BJ (cell line): Measurements from ENCODE around the gene MON1B. TPM values are rescaled to one million over a fixed set of nuclear protein-coding genes. Genes with fewer than 3 reads are reported as not detected.

Source experiments
- CTCF ChIA-PET: fragments of 350-600 bp; formaldehyde crosslinking; extraction: SDS; loops from one replicate; lab custom pipeline; 2021; ENCODE audit warnings: antibody characterized with exemption, inconsistent platforms; lab: Yijun Ruan, JAX
- POLR2A ChIA-PET: fragments of 300-600 bp; sonication (Branson Sonifier 250); formaldehyde crosslinking; extraction: SDS; loops from one replicate; lab custom pipeline; 2021; ENCODE audit warnings: antibody characterized with exemption; lab: Charles Lee
- DNase-seq: peaks from one replicate; pipeline ENCODE4 v3.0.0-alpha.2; 2011; ENCODE audit warnings: low read depth
- H3K27me3 ChIP-seq: 2 replicates; pipeline ENCODE4 v1.6.0; 2011; ENCODE audit warnings: low read length; ENCODE audit not compliant: control insufficient read depth, insufficient read depth
- H3K36me3 ChIP-seq: 2 replicates; pipeline ENCODE4 v1.5.1; 2011; ENCODE audit warnings: low read length; ENCODE audit not compliant: control insufficient read depth, insufficient read depth
- H3K4me3 ChIP-seq: 2 replicates; pipeline ENCODE4 v1.5.1; 2011; ENCODE audit warnings: low read depth, mild to moderate bottlenecking, control low read depth, low read length
- polyA plus RNA-seq: library from polyadenylated mRNA; depleted of rRNA; stranded (reverse); fragments of >200 nt; gene quantifications from 2 replicates; pipeline ENCODE4 v1.2.3, GENCODE V29; 2011
- TF ChIP-seq, protein P1 (sequence below): IDR thresholded peaks from 2 replicates; pipeline ENCODE4 v1.5.1; 2011; ENCODE audit warnings: low read depth, mild to moderate bottlenecking, control low read depth, inconsistent platforms, low read length, moderate library complexity; ENCODE audit not compliant: insufficient read depth

MON1B gene
- polyA plus RNA-seq, 1 experiment = 17.3 TPM

GRCh38 chr16:77190190-77190477 lies 856 bp upstream of the MON1B start:
- H3K27me3 ChIP-seq = no peaks in the 10 kb centered on the region
- peak overlapping the region; percentile 84 for H3K4me3 ChIP-seq
- POLR2A ChIA-PET = no interaction called here
- H3K36me3 ChIP-seq = peaks cover 8% of the 10 kb centered on the region
- CTCF ChIA-PET = interaction anchor here (0.8 to 2.3 kb wide), 3 partner anchors 8 to 19 kb away, joined by 3 to 8 read pairs (median 4); no protein-coding TSS in a partner anchor
- DNase-seq = no peak
- TF ChIP-seq, protein P1, sequence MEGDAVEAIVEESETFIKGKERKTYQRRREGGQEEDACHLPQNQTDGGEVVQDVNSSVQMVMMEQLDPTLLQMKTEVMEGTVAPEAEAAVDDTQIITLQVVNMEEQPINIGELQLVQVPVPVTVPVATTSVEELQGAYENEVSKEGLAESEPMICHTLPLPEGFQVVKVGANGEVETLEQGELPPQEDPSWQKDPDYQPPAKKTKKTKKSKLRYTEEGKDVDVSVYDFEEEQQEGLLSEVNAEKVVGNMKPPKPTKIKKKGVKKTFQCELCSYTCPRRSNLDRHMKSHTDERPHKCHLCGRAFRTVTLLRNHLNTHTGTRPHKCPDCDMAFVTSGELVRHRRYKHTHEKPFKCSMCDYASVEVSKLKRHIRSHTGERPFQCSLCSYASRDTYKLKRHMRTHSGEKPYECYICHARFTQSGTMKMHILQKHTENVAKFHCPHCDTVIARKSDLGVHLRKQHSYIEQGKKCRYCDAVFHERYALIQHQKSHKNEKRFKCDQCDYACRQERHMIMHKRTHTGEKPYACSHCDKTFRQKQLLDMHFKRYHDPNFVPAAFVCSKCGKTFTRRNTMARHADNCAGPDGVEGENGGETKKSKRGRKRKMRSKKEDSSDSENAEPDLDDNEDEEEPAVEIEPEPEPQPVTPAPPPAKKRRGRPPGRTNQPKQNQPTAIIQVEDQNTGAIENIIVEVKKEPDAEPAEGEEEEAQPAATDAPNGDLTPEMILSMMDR = no peak

- no peak for DNase-seq
- H3K36me3 ChIP-seq = peaks cover 14% of the 10 kb centered on the region
- TF ChIP-seq, protein P1 = no peak
- CTCF ChIA-PET = no interaction called here
- H3K4me3 ChIP-seq = peak overlapping the region; percentile 84
- POLR2A ChIA-PET = interaction anchor here (0.9 kb wide), 1 partner anchor 1543 kb away, joined by 3 read pairs; no protein-coding TSS in a partner anchor
- H3K27me3 ChIP-seq = no peaks in the 10 kb centered on the region
Measured at GRCh38 chr16:77191259-77191969, 424 bp downstream of the MON1B start.

DNA sequence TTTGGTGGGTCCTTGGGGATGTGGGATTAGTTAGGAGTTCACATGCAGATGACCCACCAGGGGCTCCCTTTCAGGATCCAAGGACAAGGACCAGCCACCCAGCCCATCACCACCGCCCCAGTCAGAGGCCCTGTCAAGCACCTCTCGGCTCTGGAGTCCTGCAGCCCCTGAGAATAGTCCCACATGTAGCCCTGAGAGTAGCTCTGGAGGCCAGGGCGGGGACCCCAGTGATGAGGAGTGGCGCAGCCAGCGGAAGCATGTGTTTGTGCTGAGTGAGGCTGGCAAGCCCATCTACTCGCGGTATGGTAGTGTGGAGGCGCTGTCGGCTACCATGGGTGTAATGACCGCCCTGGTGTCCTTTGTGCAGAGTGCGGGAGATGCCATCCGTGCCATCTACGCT lies 2.4 kb downstream of the MON1B start:
- ChIA-PET POLR2A (no interaction called here), CTCF (interaction anchor here (0.9 kb wide), 1 partner anchor 48 kb away, joined by 4 read pairs; no protein-coding TSS in a partner anchor)
- no peak for DNase-seq
- H3K36me3 ChIP-seq = peaks cover 15% of the 10 kb centered on the region
- H3K27me3 ChIP-seq = no peaks in the 10 kb centered on the region
- no peak overlapping the region for H3K4me3 ChIP-seq
- TF ChIP-seq, protein P1 = no peak

DNA sequence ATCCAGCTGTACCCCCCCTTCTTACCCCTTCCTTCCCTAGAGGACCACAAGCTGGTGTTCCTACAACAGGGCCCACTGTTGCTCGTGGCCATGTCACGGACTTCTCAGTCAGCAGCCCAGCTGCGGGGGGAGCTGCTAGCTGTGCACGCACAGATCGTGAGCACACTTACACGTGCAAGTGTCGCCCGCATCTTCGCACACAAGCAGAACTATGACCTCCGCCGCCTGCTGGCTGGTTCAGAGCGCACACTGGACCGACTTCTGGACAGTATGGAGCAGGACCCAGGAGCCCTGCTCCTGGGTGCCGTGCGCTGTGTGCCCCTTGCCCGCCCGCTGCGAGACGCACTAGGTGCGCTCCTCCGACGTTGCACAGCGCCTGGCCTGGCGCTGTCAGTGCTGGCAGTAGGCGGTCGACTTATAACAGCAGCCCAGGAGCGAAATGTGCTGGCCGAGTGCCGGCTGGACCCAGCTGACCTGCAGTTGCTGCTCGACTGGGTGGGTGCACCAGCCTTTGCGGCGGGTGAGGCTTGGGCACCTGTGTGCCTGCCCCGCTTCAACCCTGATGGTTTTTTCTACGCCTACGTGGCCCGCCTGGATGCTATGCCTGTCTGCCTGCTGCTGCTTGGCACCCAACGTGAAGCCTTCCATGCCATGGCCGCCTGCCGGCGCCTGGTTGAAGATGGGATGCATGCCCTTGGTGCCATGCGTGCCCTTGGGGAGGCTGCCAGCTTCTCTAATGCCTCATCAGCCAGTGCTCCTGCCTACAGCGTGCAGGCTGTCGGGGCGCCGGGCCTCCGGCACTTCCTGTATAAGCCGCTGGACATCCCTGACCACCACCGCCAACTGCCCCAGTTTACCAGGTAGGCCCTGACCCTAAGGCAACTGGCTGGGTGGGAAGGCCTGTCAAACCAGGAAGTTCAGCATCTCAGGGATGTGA lies 3.6 kb downstream of the MON1B start:
- ChIA-PET POLR2A (no interaction called here), CTCF (interaction anchor here (0.9 kb wide), 1 partner anchor 47 kb away, joined by 4 read pairs; no protein-coding TSS in a partner anchor)
- no peak for DNase-seq
- TF ChIP-seq, protein P1 = no peak
- Histone ChIP-seq H3K36me3 (peaks cover 19% of the 10 kb centered on the region), H3K4me3 (no peak overlapping the region), H3K27me3 (no peaks in the 10 kb centered on the region)

GRCh38 chr16:77195411-77195810 lies 4.4 kb downstream of the MON1B start:
- no peak overlapping the region for H3K4me3 ChIP-seq
- TF ChIP-seq, protein P1 = no peak
- POLR2A ChIA-PET = no interaction called here
- CTCF ChIA-PET = no interaction called here
- H3K36me3 ChIP-seq = peaks cover 19% of the 10 kb centered on the region
- no peaks in the 10 kb centered on the region for H3K27me3 ChIP-seq
- DNase-seq = no peak
